WTC11 (cell line): Measurements from ENCODE around the gene EIF4G2. TPM values are rescaled to one million over a fixed set of nuclear protein-coding genes. Genes with fewer than 3 reads are reported as not detected.

ENCODE experiments used
- ATAC-seq: fragments of 200-7000 bp; cut with Tn5 transposase; 2 replicates; pipeline ENCODE4 v1.10.0; 2021; ENCODE audit warnings: mild to moderate bottlenecking, moderate library complexity
- CTCF ChIA-PET: fragments of 300-600 bp; sonication (Branson Sonifier 250); formaldehyde crosslinking; loops from one replicate; lab custom pipeline; 2021; ENCODE audit warnings: antibody characterized with exemption; lab: Charles Lee
- POLR2A ChIA-PET: fragments of 350-600 bp; sonication (Branson Sonifier 250); formaldehyde crosslinking; loops from one replicate; lab custom pipeline; 2021; ENCODE audit warnings: antibody characterized with exemption; lab: Charles Lee
- DNase-seq: peaks from one replicate; pipeline ENCODE4 v3.0.0; 2021; ENCODE audit warnings: low spot score
- H3K27ac Mint-ChIP-seq: 2 replicates; pipeline ENCODE4 v1.8.0; 2021; ENCODE audit warnings: mixed read lengths
- H3K27me3 Mint-ChIP-seq: 2 replicates; pipeline ENCODE4 v1.8.0; 2021; ENCODE audit warnings: low read depth, mild to moderate bottlenecking, moderate library complexity, mixed read lengths
- H3K36me3 Mint-ChIP-seq: 2 replicates; pipeline ENCODE4 v1.8.0; 2021; ENCODE audit warnings: mixed read lengths
- H3K4me1 Mint-ChIP-seq: 2 replicates; pipeline ENCODE4 v1.8.0; 2022; ENCODE audit warnings: mixed read lengths
- H3K4me3 Mint-ChIP-seq: 2 replicates; pipeline ENCODE4 v1.8.0; 2021; ENCODE audit warnings: mild to moderate bottlenecking, moderate library complexity, mixed read lengths
- H3K9me3 Mint-ChIP-seq: 2 replicates; pipeline ENCODE4 v1.8.0; 2021; ENCODE audit warnings: mixed read lengths
- CREM ChIP-seq: sonication (generic); formaldehyde crosslinking; IDR thresholded peaks from 2 replicates; pipeline ENCODE4 v1.8.1; 2022; ENCODE audit warnings: mild to moderate bottlenecking, missing genetic modification reagents, moderate library complexity
- ELF4 ChIP-seq: sonication (generic); formaldehyde crosslinking; IDR thresholded peaks from 2 replicates; pipeline ENCODE4 v1.8.1; 2022; ENCODE audit warnings: low read depth, mild to moderate bottlenecking, moderate library complexity, missing genetic modification reagents
- EMX1 ChIP-seq: fragments of 250-450 bp; sonication (Bioruptor Pico); IDR thresholded peaks from 2 replicates; pipeline ENCODE4 v1.8.0; 2021; ENCODE audit warnings: mild to moderate bottlenecking
- ETV6 ChIP-seq: sonication (generic); formaldehyde crosslinking; IDR thresholded peaks from 2 replicates; pipeline ENCODE4 v1.8.1; 2022; ENCODE audit warnings: mild to moderate bottlenecking, missing genetic modification reagents
- FOXP1 ChIP-seq: sonication (generic); formaldehyde crosslinking; IDR thresholded peaks from 2 replicates; pipeline ENCODE4 v1.8.0; 2022; ENCODE audit warnings: missing genetic modification reagents, mild to moderate bottlenecking, moderate library complexity, borderline replicate concordance
- HMGA2 ChIP-seq: fragments of 250-450 bp; sonication (Bioruptor Pico); IDR thresholded peaks from 2 replicates; pipeline ENCODE4 v1.4.0; 2021; ENCODE audit warnings: mild to moderate bottlenecking, moderate library complexity
- MXD4 ChIP-seq: fragments of 250-450 bp; sonication (Bioruptor Pico); IDR thresholded peaks from 2 replicates; pipeline ENCODE4 v1.8.0; 2021; ENCODE audit warnings: mild to moderate bottlenecking, moderate library complexity, borderline replicate concordance
- TEAD4 ChIP-seq: sonication (generic); formaldehyde crosslinking; IDR thresholded peaks from 2 replicates; pipeline ENCODE4 v1.8.0; 2022; ENCODE audit warnings: mild to moderate bottlenecking, missing genetic modification reagents
- ZNF121 ChIP-seq: sonication (generic); formaldehyde crosslinking; IDR thresholded peaks from 2 replicates; pipeline ENCODE4 v1.8.0; 2023; ENCODE audit warnings: missing genetic modification reagents
- ZNF138 ChIP-seq: sonication (generic); formaldehyde crosslinking; conservative IDR thresholded peaks from 2 replicates; pipeline ENCODE4 v1.8.1; 2022; ENCODE audit warnings: mild to moderate bottlenecking, moderate library complexity, missing genetic modification reagents
- ZNF232 ChIP-seq: sonication (generic); formaldehyde crosslinking; IDR thresholded peaks from 2 replicates; pipeline ENCODE4 v1.8.0; 2022; ENCODE audit warnings: mild to moderate bottlenecking, missing genetic modification reagents
- ZNF317 ChIP-seq: sonication (generic); formaldehyde crosslinking; IDR thresholded peaks from 2 replicates; pipeline ENCODE4 v1.8.1; 2023; ENCODE audit warnings: low read depth, mild to moderate bottlenecking, moderate library complexity, missing genetic modification reagents, borderline replicate concordance
- total RNA-seq: library from RNA; stranded (reverse); gene quantifications from 3 replicates; pipeline ENCODE4 v1.2.3, GENCODE V29; 2021
- TF ChIP-seq, protein P1 (sequence below): sonication (generic); formaldehyde crosslinking; IDR thresholded peaks from 2 replicates; pipeline ENCODE4 v1.8.0; 2023; ENCODE audit warnings: missing genetic modification reagents, mild to moderate bottlenecking, borderline replicate concordance
- TF ChIP-seq, protein P2 (sequence below): fragments of 250-450 bp; sonication (Bioruptor Pico); IDR thresholded peaks from 2 replicates; pipeline ENCODE4 v1.9.0; 2021; ENCODE audit warnings: mild to moderate bottlenecking
- TF ChIP-seq, protein P3 (sequence below): fragments of 250-450 bp; sonication (Bioruptor Pico); IDR thresholded peaks from 2 replicates; pipeline ENCODE4 v1.9.0; 2021; ENCODE audit warnings: mild to moderate bottlenecking
- TF ChIP-seq, protein P4 (sequence below): sonication (generic); formaldehyde crosslinking; IDR thresholded peaks from 2 replicates; pipeline ENCODE4 v1.8.0; 2023; ENCODE audit warnings: missing genetic modification reagents

EIF4G2 gene
- total RNA-seq, 1 experiment from 2014 or later: 906 TPM

DNA sequence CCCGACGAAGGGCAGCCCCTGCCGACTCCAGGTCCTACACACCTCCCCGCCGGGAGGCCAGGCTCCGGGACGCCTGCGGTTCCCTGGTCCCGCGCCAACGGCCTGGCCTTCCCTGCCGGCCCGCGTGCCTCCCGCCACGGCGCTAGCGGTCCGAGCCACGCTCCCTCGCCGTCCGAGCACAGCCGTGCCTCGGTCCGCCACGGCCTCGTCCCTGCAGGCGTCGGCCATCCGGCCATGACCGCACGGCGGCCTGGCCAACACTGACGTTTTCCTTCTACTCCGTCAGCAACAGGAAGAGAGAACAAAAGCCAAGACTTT is 532 bp downstream of the EIF4G2 start (continued):
- TF ChIP-seq, protein P1, sequence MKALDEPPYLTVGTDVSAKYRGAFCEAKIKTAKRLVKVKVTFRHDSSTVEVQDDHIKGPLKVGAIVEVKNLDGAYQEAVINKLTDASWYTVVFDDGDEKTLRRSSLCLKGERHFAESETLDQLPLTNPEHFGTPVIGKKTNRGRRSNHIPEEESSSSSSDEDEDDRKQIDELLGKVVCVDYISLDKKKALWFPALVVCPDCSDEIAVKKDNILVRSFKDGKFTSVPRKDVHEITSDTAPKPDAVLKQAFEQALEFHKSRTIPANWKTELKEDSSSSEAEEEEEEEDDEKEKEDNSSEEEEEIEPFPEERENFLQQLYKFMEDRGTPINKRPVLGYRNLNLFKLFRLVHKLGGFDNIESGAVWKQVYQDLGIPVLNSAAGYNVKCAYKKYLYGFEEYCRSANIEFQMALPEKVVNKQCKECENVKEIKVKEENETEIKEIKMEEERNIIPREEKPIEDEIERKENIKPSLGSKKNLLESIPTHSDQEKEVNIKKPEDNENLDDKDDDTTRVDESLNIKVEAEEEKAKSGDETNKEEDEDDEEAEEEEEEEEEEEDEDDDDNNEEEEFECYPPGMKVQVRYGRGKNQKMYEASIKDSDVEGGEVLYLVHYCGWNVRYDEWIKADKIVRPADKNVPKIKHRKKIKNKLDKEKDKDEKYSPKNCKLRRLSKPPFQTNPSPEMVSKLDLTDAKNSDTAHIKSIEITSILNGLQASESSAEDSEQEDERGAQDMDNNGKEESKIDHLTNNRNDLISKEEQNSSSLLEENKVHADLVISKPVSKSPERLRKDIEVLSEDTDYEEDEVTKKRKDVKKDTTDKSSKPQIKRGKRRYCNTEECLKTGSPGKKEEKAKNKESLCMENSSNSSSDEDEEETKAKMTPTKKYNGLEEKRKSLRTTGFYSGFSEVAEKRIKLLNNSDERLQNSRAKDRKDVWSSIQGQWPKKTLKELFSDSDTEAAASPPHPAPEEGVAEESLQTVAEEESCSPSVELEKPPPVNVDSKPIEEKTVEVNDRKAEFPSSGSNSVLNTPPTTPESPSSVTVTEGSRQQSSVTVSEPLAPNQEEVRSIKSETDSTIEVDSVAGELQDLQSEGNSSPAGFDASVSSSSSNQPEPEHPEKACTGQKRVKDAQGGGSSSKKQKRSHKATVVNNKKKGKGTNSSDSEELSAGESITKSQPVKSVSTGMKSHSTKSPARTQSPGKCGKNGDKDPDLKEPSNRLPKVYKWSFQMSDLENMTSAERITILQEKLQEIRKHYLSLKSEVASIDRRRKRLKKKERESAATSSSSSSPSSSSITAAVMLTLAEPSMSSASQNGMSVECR (CRISPR knock-in tag): peak; percentile 16; the same call in 1 of the 2 replicates
- TF ChIP-seq ELF4 (CRISPR knock-in tag) (0 out of 2 replicates have a peak, but pooled peaks have one; percentile 48), ETV6 (CRISPR knock-in tag) (no peak)

DNA sequence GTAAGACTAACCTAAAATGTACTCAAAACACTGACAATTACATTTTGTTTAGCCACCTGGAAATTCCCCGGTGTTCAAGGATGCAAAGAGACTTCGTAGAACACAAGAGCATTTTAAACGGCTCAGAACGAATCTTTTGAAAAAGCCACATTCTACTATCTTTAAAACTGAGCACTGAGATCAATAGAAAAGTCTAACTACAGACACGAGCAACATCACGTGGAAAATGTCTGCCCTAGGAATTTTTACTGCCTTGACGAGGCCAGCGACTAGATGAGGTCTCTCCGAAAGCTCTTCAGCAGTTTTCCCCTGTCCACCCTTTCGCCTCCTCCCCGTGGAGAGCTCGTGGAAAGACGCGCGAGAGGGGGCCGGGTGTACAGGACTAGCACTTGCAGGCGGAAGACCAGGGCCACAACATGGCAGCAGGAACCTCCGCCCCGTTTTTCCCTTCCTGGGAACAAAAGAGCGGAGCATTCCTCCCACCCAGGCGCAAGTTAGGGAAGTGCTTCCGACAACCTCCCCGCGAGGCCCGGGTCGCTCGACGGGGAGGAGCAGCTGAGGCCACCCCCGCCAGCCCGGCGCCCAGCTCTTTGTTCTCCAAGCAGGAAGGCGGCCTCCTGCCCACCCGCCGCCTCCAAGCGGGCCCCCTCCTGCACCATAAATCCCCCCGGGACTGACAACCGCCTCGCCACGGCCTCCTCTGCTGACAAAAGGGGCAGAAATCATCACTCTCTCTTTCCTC is 1.1 kb downstream of the EIF4G2 start:
- TF ChIP-seq TEAD4 (CRISPR knock-in tag) (0 out of 2 replicates have a peak, but pooled peaks have one; percentile 16), CREM (CRISPR knock-in tag) (no peak), ZNF138 (CRISPR knock-in tag) (no peak), ZNF121 (CRISPR knock-in tag) (no peak), ZNF232 (peak; percentile 37; the same call in 1 of the 2 replicates)
- TF ChIP-seq, protein P2, sequence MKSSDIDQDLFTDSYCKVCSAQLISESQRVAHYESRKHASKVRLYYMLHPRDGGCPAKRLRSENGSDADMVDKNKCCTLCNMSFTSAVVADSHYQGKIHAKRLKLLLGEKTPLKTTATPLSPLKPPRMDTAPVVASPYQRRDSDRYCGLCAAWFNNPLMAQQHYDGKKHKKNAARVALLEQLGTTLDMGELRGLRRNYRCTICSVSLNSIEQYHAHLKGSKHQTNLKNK (CRISPR knock-in tag): 0 out of 2 replicates have a peak, but pooled peaks have one; percentile 3
- no peaks in the 10 kb centered on the region for H3K27me3 Mint-ChIP-seq
- H3K27ac Mint-ChIP-seq: peak overlapping the region; percentile 95
- ATAC-seq (no peak), DNase-seq (peak; percentile 31)
- H3K9me3 Mint-ChIP-seq: no peaks in the 10 kb centered on the region
- H3K36me3 Mint-ChIP-seq: peaks cover 53% of the 10 kb centered on the region
- peak overlapping the region; percentile 90 for H3K4me3 Mint-ChIP-seq
- ChIA-PET POLR2A (interaction anchor here (1.0 to 7.1 kb wide), 5 partner anchors 7 to 123 kb away, joined by 6 to 130 read pairs (median 13); partner anchors contain the start of gene ZBED5), CTCF (interaction anchor here (0.7 to 2.9 kb wide), 3 partner anchors 15 to 127 kb away, joined by 5 to 26 read pairs (median 9); no protein-coding TSS in a partner anchor)
- H3K4me1 Mint-ChIP-seq: peaks cover 28% of the 10 kb centered on the region

DNA sequence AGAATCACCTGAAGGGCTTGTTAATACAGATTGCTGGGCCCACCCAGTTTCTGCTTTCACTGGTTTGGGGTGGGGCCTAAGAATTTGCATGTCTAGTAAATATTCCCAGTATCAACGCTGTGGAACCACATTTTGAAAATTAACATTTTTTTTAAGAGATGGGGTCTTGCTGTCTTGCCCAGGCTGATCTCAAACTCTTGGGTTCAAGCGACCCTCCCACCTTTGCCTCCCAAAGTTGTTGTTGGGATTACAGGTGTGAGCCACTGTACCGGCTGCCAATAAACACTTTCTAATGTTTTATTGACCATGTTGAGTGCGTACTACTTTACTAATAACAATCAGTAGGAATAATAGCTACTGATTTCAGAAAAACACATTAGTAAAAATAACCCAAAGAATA is 2.5 kb downstream of the EIF4G2 start:
- ChIA-PET CTCF (no interaction called here), POLR2A (interaction anchor here (7.1 kb wide), 1 partner anchor 52 kb away, joined by 130 read pairs; the partner anchor contains the start of gene ZBED5)
- peak overlapping the region; percentile 90 for H3K4me3 Mint-ChIP-seq
- H3K27me3 Mint-ChIP-seq: no peaks in the 10 kb centered on the region
- no peak for DNase-seq
- no peak overlapping the region; the same call in 1 of the 2 replicates for H3K27ac Mint-ChIP-seq
- H3K4me1 Mint-ChIP-seq: peaks cover 28% of the 10 kb centered on the region
- no peaks in the 10 kb centered on the region for H3K9me3 Mint-ChIP-seq
- H3K36me3 Mint-ChIP-seq: peaks cover 68% of the 10 kb centered on the region
- ATAC-seq: no peak
- TF ChIP-seq, protein P3, sequence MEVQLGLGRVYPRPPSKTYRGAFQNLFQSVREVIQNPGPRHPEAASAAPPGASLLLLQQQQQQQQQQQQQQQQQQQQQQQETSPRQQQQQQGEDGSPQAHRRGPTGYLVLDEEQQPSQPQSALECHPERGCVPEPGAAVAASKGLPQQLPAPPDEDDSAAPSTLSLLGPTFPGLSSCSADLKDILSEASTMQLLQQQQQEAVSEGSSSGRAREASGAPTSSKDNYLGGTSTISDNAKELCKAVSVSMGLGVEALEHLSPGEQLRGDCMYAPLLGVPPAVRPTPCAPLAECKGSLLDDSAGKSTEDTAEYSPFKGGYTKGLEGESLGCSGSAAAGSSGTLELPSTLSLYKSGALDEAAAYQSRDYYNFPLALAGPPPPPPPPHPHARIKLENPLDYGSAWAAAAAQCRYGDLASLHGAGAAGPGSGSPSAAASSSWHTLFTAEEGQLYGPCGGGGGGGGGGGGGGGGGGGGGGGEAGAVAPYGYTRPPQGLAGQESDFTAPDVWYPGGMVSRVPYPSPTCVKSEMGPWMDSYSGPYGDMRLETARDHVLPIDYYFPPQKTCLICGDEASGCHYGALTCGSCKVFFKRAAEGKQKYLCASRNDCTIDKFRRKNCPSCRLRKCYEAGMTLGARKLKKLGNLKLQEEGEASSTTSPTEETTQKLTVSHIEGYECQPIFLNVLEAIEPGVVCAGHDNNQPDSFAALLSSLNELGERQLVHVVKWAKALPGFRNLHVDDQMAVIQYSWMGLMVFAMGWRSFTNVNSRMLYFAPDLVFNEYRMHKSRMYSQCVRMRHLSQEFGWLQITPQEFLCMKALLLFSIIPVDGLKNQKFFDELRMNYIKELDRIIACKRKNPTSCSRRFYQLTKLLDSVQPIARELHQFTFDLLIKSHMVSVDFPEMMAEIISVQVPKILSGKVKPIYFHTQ (CRISPR knock-in tag): no peak
- TF ChIP-seq, protein P4, sequence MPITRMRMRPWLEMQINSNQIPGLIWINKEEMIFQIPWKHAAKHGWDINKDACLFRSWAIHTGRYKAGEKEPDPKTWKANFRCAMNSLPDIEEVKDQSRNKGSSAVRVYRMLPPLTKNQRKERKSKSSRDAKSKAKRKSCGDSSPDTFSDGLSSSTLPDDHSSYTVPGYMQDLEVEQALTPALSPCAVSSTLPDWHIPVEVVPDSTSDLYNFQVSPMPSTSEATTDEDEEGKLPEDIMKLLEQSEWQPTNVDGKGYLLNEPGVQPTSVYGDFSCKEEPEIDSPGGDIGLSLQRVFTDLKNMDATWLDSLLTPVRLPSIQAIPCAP (CRISPR knock-in tag): no peak
- no peak for TF ChIP-seq HMGA2
- TF ChIP-seq FOXP1: no peak
- TF ChIP-seq MXD4 (CRISPR knock-in tag): no peak
- TF ChIP-seq ZNF317: no peak
- TF ChIP-seq ZNF121 (CRISPR knock-in tag): peak; percentile 74
- no peak for TF ChIP-seq EMX1 (CRISPR knock-in tag)
- TF ChIP-seq, all 79 proteins: peak for 1
